Measurements from ENCODE around the gene LRMDA. TPM values are rescaled to one million over a fixed set of nuclear protein-coding genes. Genes with fewer than 3 reads are reported as not detected.

LRMDA gene
- total and polyA plus RNA-seq, 7 donors, result 1.0 to 5.7 (median 2.5) TPM

- ATAC-seq (no peak), DNase-seq (no peak)
- Histone ChIP-seq H3K27ac (no peak overlapping the region), H3K27me3 (ENCODE audit: insufficient read depth in 3 of 3, low read length in 2 of 3) (peaks cover 0 to 9% (median 2%) of the 10 kb centered on the region in 3 donors), H3K9me3 (no peaks in the 10 kb centered on the region), H3K4me3 (no peak overlapping the region), H3K36me3 (ENCODE audit: insufficient read depth in 1 of 2, low read depth in 1 of 2) (no peaks in the 10 kb centered on the region), H3K4me1 (no peaks in the 10 kb centered on the region)
- 93 to 100% (median 95%) methylated on average over 1 of the region's 1 CpG for WGBS, 3 donors
- intact Hi-C loops (cut with DNase I), result no loop called here
- no peak for TF ChIP-seq CTCF (IDR thresholded peaks at IDR 0.05)
These were observed 4.5 kb upstream of the LRMDA start for GRCh38 chr10:75426880-75427279.

DNA sequence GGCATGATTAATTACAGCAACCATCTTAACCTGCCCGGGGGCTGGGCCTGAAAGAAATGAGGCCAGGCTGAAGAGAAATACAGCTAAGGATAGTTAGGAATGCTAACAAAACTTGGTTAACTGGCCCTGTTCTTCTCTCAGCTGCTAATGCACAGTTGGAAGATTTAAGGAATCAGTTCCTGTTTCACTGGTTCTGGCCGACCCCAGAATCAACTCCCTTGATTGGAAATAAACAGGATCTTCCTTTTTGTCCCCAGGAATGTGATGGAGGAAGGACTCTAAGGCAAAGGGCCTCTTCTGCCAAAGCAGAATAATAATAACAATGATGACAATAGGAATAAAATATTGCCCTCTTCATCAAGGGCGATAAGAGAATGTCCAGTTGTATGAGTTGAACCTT is 3.5 kb upstream of the LRMDA start:
- Histone ChIP-seq H3K9me3 (no peaks in the 10 kb centered on the region), H3K27me3 (ENCODE audit: insufficient read depth in 3 of 3, low read length in 2 of 3) (peaks cover 0 to 19% (median 2%) of the 10 kb centered on the region in 3 donors), H3K4me1 (no peaks in the 10 kb centered on the region), H3K4me3 (no peak overlapping the region), H3K36me3 (ENCODE audit: insufficient read depth in 1 of 2, low read depth in 1 of 2) (no peaks in the 10 kb centered on the region), H3K27ac (peak overlapping the region; percentile 23)
- intact Hi-C loops (cut with DNase I), result no loop called here
- WGBS, 3 donors, result 56 to 65% (median 59%) methylated on average over 3 of the region's 3 CpGs
- TF ChIP-seq CTCF (IDR thresholded peaks at IDR 0.05), result no peak
- ATAC-seq (no peak), DNase-seq (no peak)

DNA sequence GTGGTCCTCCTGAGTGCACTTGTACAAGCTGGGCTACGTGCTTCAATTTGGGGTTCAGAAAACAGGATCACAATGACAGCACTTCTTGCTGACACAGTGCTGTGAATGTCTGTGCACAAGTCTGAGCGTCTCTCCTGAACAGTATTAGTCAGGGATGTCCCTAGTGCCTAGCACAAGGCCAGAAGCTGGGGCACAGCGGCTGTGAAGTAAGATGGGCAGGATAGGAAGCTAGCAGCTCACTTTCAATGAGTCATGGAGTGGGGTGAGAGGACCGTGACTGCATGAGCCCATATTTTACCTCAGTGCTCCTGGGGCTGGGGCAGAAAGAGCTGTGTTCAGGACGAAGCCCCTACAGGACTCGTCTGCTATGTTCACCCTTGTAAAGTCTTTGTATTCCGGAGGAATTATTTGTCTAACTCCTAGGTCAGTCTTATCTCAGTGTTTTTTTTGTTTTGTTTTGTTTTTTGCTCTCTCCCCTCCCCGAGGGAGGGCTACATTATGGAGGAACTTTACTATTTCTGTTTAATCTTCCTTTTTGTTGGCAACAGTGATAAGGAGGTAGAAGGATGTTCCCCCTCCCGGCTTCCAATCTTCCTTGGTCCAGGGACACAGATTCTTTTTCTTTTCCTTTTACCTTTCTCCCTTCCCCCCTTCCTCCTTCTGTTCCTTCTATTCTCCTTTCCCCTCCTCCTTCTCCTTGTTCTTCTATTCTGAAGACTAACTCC is 2.8 kb upstream of the LRMDA start:
- no peaks in the 10 kb centered on the region for H3K4me1 ChIP-seq
- WGBS, 3 donors, result 70 to 81% (median 71%) methylated on average over 9 of the region's 9 CpGs
- no peak overlapping the region for H3K4me3 ChIP-seq
- no peak for TF ChIP-seq CTCF (IDR thresholded peaks at IDR 0.05)
- no peaks in the 10 kb centered on the region for H3K36me3 ChIP-seq (ENCODE audit: insufficient read depth in 1 of 2, low read depth in 1 of 2)
- peaks cover 0 to 21% (median 5%) of the 10 kb centered on the region in 3 donors for H3K27me3 ChIP-seq (ENCODE audit: insufficient read depth in 3 of 3, low read length in 2 of 3)
- ATAC-seq (peak in 2 of 4 donors; percentile 26 to 29), DNase-seq (no peak)
- H3K9me3 ChIP-seq, result no peaks in the 10 kb centered on the region
- H3K27ac ChIP-seq, result peak overlapping the region; percentile 23
- intact Hi-C loops (cut with DNase I), result no loop called here

- ATAC-seq, result no peak
- Histone ChIP-seq H3K36me3 (ENCODE audit: insufficient read depth in 1 of 2, low read depth in 1 of 2) (no peaks in the 10 kb centered on the region), H3K4me3 (no peak overlapping the region), H3K4me1 (no peaks in the 10 kb centered on the region), H3K9me3 (no peaks in the 10 kb centered on the region), H3K27me3 (ENCODE audit: insufficient read depth in 3 of 3, low read length in 2 of 3) (peaks cover 0 to 25% (median 5%) of the 10 kb centered on the region in 3 donors), H3K27ac (peak overlapping the region; percentile 23)
- DNase-seq, result no peak
- intact Hi-C loops (cut with DNase I), result no loop called here
- TF ChIP-seq CTCF (IDR thresholded peaks at IDR 0.05), result no peak
- WGBS, 3 donors, result 76 to 83% (median 80%) methylated on average over 5 of the region's 5 CpGs
These were observed 2.1 kb upstream of the LRMDA start for GRCh38 chr10:75429159-75429827.
